ENCODE data around the gene LYZL6.

GRCh38 chr17:35986643-35987042 lies 43.1 kb upstream of the LYZL6 start, which contains the start of gene CCL14:
- TF ChIP-seq POLR2A (IDR thresholded peaks at IDR 0.05) = no peak
- TF ChIP-seq, protein P1, sequence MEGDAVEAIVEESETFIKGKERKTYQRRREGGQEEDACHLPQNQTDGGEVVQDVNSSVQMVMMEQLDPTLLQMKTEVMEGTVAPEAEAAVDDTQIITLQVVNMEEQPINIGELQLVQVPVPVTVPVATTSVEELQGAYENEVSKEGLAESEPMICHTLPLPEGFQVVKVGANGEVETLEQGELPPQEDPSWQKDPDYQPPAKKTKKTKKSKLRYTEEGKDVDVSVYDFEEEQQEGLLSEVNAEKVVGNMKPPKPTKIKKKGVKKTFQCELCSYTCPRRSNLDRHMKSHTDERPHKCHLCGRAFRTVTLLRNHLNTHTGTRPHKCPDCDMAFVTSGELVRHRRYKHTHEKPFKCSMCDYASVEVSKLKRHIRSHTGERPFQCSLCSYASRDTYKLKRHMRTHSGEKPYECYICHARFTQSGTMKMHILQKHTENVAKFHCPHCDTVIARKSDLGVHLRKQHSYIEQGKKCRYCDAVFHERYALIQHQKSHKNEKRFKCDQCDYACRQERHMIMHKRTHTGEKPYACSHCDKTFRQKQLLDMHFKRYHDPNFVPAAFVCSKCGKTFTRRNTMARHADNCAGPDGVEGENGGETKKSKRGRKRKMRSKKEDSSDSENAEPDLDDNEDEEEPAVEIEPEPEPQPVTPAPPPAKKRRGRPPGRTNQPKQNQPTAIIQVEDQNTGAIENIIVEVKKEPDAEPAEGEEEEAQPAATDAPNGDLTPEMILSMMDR (IDR thresholded peaks at IDR 0.05 in 4 of 5, conservative IDR thresholded peaks at IDR 0.05 in 1 of 5) = no peak

Measured in gastrocnemius medialis (tissue), 4 donors.